Ovary (tissue), 3 donors: ENCODE data around the gene CAPN3.

ENCODE experiments used
- CTCF ChIP-seq, 3 donors: fragments of 450-650 bp in 2 of 3; fragments of 200-600 bp in 1 of 3; IDR thresholded peaks; one replicate each; pipeline versions ENCODE4 v1.5.1 to v1.8.0; 2016 to 2022; ENCODE audit warnings: antibody characterized with exemption in 3 of 3, mild to moderate bottlenecking in 1 of 3
- EP300 ChIP-seq: sonication (generic); formaldehyde crosslinking; IDR thresholded peaks from one replicate; pipeline ENCODE4 v1.6.1; 2017; ENCODE audit warnings: antibody characterized with exemption
- POLR2A ChIP-seq: fragments of 450-650 bp; IDR thresholded peaks from one replicate; pipeline ENCODE4 v1.6.1; 2017; ENCODE audit warnings: antibody characterized with exemption, mild to moderate bottlenecking, moderate library complexity
- donor health status: DM: no; HTN: no; CAD: no.

GRCh38 chr15:42375252-42375651 is 16.0 kb downstream of the CAPN3 start:
- no peak for TF ChIP-seq CTCF (IDR thresholded peaks at IDR 0.05)
- TF ChIP-seq POLR2A = no peak
- TF ChIP-seq EP300 = no peak
